ENCODE results near the gene CSRP1. TPM values are rescaled to one million over a fixed set of nuclear protein-coding genes. Genes with fewer than 3 reads are reported as not detected.
"Not testable (repeated sequence)": the region's sequence is repeated elsewhere in the genome, so short reads cannot be mapped to it uniquely, and the experiment has no call there.

CSRP1 gene
- total RNA-seq, 4 donors from 2014 or later, result 22.7 to 91.1 (median 68.9) TPM

- Histone ChIP-seq H3K9me3 (no peaks in the 10 kb centered on the region), H3K4me1 (peaks cover 57 to 68% of the 10 kb centered on the region in 2 donors), H3K27me3 (no peaks in the 10 kb centered on the region), H3K4me3 (no peak overlapping the region), H3K36me3 (no peaks in the 10 kb centered on the region), H3K27ac (peak overlapping the region; percentile 34 to 77 (median 61))
- intact Hi-C loops (cut with DNase I; ENCODE audit: low total_unique reads), result no loop called here
- TF ChIP-seq POLR2A (IDR thresholded peaks at IDR 0.05), result no peak
- TF ChIP-seq, protein P1, sequence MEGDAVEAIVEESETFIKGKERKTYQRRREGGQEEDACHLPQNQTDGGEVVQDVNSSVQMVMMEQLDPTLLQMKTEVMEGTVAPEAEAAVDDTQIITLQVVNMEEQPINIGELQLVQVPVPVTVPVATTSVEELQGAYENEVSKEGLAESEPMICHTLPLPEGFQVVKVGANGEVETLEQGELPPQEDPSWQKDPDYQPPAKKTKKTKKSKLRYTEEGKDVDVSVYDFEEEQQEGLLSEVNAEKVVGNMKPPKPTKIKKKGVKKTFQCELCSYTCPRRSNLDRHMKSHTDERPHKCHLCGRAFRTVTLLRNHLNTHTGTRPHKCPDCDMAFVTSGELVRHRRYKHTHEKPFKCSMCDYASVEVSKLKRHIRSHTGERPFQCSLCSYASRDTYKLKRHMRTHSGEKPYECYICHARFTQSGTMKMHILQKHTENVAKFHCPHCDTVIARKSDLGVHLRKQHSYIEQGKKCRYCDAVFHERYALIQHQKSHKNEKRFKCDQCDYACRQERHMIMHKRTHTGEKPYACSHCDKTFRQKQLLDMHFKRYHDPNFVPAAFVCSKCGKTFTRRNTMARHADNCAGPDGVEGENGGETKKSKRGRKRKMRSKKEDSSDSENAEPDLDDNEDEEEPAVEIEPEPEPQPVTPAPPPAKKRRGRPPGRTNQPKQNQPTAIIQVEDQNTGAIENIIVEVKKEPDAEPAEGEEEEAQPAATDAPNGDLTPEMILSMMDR (IDR thresholded peaks at IDR 0.05 in 4 of 5, conservative IDR thresholded peaks at IDR 0.05 in 1 of 5), result no peak
- in situ Hi-C loops (cut with MboI; ENCODE audit: low sequenced_read_pairs in 4 of 4), result no loop called here
- no peak for DNase-seq
- no peak for ATAC-seq
Measured at GRCh38 chr1:201493757-201494617, 12.9 kb downstream of the CSRP1 start.

- in situ Hi-C loops (cut with MboI; ENCODE audit: low sequenced_read_pairs in 4 of 4); H3K36me3 ChIP-seq; H3K27me3 ChIP-seq; intact Hi-C loops (cut with DNase I; ENCODE audit: low total_unique reads); H3K4me3 ChIP-seq; H3K9me3 ChIP-seq; ATAC-seq; DNase-seq: not testable (repeated sequence)
- peak overlapping the region; percentile 22 to 77 (median 41) for H3K27ac ChIP-seq
- peaks cover 57 to 71% of the 10 kb centered on the region in 2 donors for H3K4me1 ChIP-seq
Measured at GRCh38 chr1:201493026-201493656, 13.8 kb downstream of the CSRP1 start.

GRCh38 chr1:201491896-201492511 is 14.9 kb downstream of the CSRP1 start:
- Histone ChIP-seq H3K4me3 (no peak overlapping the region), H3K9me3 (no peaks in the 10 kb centered on the region), H3K36me3 (no peaks in the 10 kb centered on the region), H3K27me3 (no peaks in the 10 kb centered on the region), H3K4me1 (peaks cover 57 to 65% of the 10 kb centered on the region in 2 donors), H3K27ac (peak overlapping the region; percentile 22 to 77 (median 49))
- in situ Hi-C loops (cut with MboI; ENCODE audit: low sequenced_read_pairs in 4 of 4) (no loop called here), intact Hi-C loops (cut with DNase I; ENCODE audit: low total_unique reads) (no loop called here)
- TF ChIP-seq POLR2A (IDR thresholded peaks at IDR 0.05), result no peak
- TF ChIP-seq, protein P1 (IDR thresholded peaks at IDR 0.05 in 4 of 5, conservative IDR thresholded peaks at IDR 0.05 in 1 of 5), result no peak
- DNase-seq (no peak), ATAC-seq (no peak)

GRCh38 chr1:201490708-201491131 is 16.2 kb downstream of the CSRP1 start:
- no peaks in the 10 kb centered on the region for H3K27me3 ChIP-seq
- H3K4me3 ChIP-seq, result no peak overlapping the region
- no peaks in the 10 kb centered on the region for H3K9me3 ChIP-seq
- H3K27ac ChIP-seq, result peak overlapping the region in 1 of 4 donors; percentile 77
- intact Hi-C loops (cut with DNase I; ENCODE audit: low total_unique reads) (no loop called here), in situ Hi-C loops (cut with MboI; ENCODE audit: low sequenced_read_pairs in 4 of 4) (no loop called here)
- H3K36me3 ChIP-seq, result no peaks in the 10 kb centered on the region
- DNase-seq (no peak), ATAC-seq (no peak)
- H3K4me1 ChIP-seq, result peaks cover 47 to 55% of the 10 kb centered on the region in 2 donors
- TF ChIP-seq, protein P1 (IDR thresholded peaks at IDR 0.05 in 4 of 5, conservative IDR thresholded peaks at IDR 0.05 in 1 of 5), result no peak
- TF ChIP-seq POLR2A (IDR thresholded peaks at IDR 0.05), result no peak

Data from gastrocnemius medialis (tissue), 4 donors.